ENCODE data around the gene SAG.

SAG gene

DNA sequence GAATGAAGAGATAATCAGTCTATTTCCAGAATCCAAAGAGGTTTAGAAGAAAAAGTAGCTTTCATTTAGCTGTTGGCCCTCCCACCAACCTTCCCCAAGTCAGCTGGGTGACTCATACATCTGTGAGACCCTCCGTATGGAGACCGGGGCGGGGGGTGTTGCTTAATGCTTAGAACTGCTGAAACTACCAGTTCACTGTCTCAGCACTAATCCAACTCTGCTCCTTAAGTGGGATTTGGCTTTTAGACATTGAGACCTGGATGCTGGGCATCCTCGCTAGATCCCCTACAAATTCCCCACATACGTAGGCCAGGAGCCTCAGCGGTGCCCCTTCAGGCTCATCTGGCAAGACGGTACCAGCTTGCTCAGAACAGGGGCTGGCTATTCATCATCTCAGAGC lies at the start of gene SAG:
SAG (plus strand) TSS at position 252 of the 400 bp plus-strand sequence. CDS start 1,374 bp downstream, outside the sequence.
- Mint-ChIP-seq H3K36me3 (ENCODE audit: low read depth) (no peaks in the 10 kb centered on the region), H3K4me1 (no peaks in the 10 kb centered on the region), H3K9me3 (no peaks in the 10 kb centered on the region), H3K4me3 (no peak within 1 kb of the TSS), H3K27me3 (ENCODE audit: low read depth) (no peaks in the 10 kb centered on the region), H3K27ac (no peak within 1 kb of the TSS)
- TF ChIP-seq, protein P1, sequence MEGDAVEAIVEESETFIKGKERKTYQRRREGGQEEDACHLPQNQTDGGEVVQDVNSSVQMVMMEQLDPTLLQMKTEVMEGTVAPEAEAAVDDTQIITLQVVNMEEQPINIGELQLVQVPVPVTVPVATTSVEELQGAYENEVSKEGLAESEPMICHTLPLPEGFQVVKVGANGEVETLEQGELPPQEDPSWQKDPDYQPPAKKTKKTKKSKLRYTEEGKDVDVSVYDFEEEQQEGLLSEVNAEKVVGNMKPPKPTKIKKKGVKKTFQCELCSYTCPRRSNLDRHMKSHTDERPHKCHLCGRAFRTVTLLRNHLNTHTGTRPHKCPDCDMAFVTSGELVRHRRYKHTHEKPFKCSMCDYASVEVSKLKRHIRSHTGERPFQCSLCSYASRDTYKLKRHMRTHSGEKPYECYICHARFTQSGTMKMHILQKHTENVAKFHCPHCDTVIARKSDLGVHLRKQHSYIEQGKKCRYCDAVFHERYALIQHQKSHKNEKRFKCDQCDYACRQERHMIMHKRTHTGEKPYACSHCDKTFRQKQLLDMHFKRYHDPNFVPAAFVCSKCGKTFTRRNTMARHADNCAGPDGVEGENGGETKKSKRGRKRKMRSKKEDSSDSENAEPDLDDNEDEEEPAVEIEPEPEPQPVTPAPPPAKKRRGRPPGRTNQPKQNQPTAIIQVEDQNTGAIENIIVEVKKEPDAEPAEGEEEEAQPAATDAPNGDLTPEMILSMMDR (IDR thresholded peaks at IDR 0.05; ENCODE audit: unreplicated experiment in 3 of 3): no peak

GRCh38 chr2:233258211-233258610 lies 49.4 kb upstream of the SAG start:
- no peak overlapping the region for H3K4me3 Mint-ChIP-seq
- peaks cover 15% of the 10 kb centered on the region for H3K4me1 Mint-ChIP-seq
- no peak overlapping the region for H3K27ac Mint-ChIP-seq
- H3K9me3 Mint-ChIP-seq: no peaks in the 10 kb centered on the region
- TF ChIP-seq, protein P1 (IDR thresholded peaks at IDR 0.05; ENCODE audit: unreplicated experiment in 3 of 3): no peak
- no peaks in the 10 kb centered on the region for H3K27me3 Mint-ChIP-seq (ENCODE audit: low read depth)
- H3K36me3 Mint-ChIP-seq (ENCODE audit: low read depth): peaks cover 57% of the 10 kb centered on the region

DNA sequence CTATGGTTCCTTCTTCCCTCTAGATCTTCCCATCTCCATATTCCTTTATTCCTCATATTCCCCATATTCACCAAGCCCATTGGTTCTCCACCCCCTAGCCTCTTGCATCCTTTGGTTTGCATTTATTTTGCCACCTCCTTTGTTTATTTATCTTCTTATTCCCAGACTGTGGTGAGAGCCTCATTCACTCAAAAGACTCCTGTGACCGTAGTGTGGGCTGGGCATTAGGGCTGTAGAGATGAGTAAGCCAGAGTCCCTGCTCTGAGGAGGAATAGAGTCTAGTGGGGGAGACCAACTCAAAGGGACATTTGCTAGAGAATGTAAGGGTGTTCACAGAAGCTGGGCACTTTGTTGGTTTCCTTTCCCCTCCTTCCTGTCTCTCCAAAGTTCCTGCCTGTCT lies 47.9 kb upstream of the SAG start:
- Mint-ChIP-seq H3K9me3 (no peaks in the 10 kb centered on the region), H3K36me3 (ENCODE audit: low read depth) (peaks cover 65% of the 10 kb centered on the region), H3K4me3 (no peak overlapping the region), H3K4me1 (peaks cover 8% of the 10 kb centered on the region), H3K27me3 (ENCODE audit: low read depth) (no peaks in the 10 kb centered on the region), H3K27ac (no peak overlapping the region)
- TF ChIP-seq, protein P1 (IDR thresholded peaks at IDR 0.05; ENCODE audit: unreplicated experiment in 3 of 3): no peak

GRCh38 chr2:233260661-233261060 lies 47.0 kb upstream of the SAG start:
- no peaks in the 10 kb centered on the region for H3K9me3 Mint-ChIP-seq
- no peaks in the 10 kb centered on the region for H3K27me3 Mint-ChIP-seq (ENCODE audit: low read depth)
- peaks cover 63% of the 10 kb centered on the region for H3K36me3 Mint-ChIP-seq (ENCODE audit: low read depth)
- no peak overlapping the region for H3K27ac Mint-ChIP-seq
- peaks cover under 1% of the 10 kb centered on the region for H3K4me1 Mint-ChIP-seq
- H3K4me3 Mint-ChIP-seq: no peak overlapping the region
- TF ChIP-seq, protein P1 (IDR thresholded peaks at IDR 0.05; ENCODE audit: unreplicated experiment in 3 of 3): no peak

GRCh38 chr2:233261819-233262555 lies 45.6 kb upstream of the SAG start:
- H3K9me3 Mint-ChIP-seq: no peaks in the 10 kb centered on the region
- H3K27me3 Mint-ChIP-seq (ENCODE audit: low read depth): no peaks in the 10 kb centered on the region
- peaks cover 70% of the 10 kb centered on the region for H3K36me3 Mint-ChIP-seq (ENCODE audit: low read depth)
- no peak overlapping the region for H3K27ac Mint-ChIP-seq
- H3K4me3 Mint-ChIP-seq: no peak overlapping the region
- TF ChIP-seq, protein P1 (IDR thresholded peaks at IDR 0.05; ENCODE audit: unreplicated experiment in 3 of 3): no peak
- H3K4me1 Mint-ChIP-seq: no peaks in the 10 kb centered on the region

GRCh38 chr2:233262562-233262961 lies 45.1 kb upstream of the SAG start:
- TF ChIP-seq, protein P1 (IDR thresholded peaks at IDR 0.05; ENCODE audit: unreplicated experiment in 3 of 3): no peak
- Mint-ChIP-seq H3K4me3 (no peak overlapping the region), H3K36me3 (ENCODE audit: low read depth) (peaks cover 70% of the 10 kb centered on the region), H3K9me3 (no peaks in the 10 kb centered on the region), H3K27me3 (ENCODE audit: low read depth) (no peaks in the 10 kb centered on the region), H3K4me1 (no peaks in the 10 kb centered on the region), H3K27ac (no peak overlapping the region)

Measured in nephron (organoid).